ENCODE results near the gene DOK5.
A peak's percentile ranks its signal among the peaks of the same experiment; 100 is the strongest.

DOK5 gene

GRCh38 chr20:54515793-54516628 lies 40.6 kb downstream of the DOK5 start:
- peak; percentile 49 for DNase-seq

- DNase-seq: peak; percentile 79
Measured at GRCh38 chr20:54517241-54517975, 42.0 kb downstream of the DOK5 start.

DNA sequence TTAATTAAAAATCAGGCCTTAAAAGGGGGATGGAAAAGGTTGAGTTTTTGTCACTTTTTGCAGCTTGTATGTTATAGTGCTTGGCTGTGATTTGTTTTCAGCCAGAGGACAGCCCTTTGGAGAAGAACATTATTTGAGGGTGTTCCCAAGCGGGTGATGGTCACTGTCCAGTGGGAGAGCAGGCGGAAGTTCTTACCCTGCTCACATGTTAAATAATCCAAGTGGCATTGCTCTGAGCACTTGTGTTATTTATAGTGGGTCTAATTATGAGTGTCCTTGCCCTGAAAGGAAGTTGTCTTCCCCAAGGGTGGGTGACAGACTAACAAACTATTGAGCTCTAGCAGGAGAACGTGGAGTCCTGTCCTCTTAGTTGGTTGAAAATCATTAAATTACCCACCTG lies 49.5 kb downstream of the DOK5 start:
- DNase-seq: no peak

- peak; percentile 42 for DNase-seq
Measured at GRCh38 chr20:54525916-54526590, 50.7 kb downstream of the DOK5 start.

- DNase-seq: no peak
Measured at GRCh38 chr20:54526801-54527200, 51.4 kb downstream of the DOK5 start.

DNA sequence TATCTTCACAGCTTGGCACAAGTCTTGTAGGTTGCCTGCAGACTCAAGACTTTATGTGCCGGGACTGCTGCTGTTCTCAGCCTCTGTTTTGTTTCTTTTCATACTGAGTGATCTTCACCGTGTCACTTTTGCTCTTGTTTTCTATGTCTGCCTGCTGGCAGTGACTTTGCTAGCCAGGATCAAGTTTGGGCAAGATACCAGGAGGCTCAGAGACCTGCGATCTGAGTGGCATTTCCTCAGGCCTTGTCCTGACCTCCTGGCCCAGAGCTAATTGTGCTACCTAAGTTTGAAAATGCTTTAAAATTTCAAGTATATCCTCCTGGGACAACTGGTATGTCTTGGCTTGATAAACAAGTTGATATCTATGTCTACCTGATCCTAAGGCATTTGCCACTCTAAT lies 57.2 kb downstream of the DOK5 start:
- DNase-seq: no peak

- DNase-seq: no peak
Measured at GRCh38 chr20:54534101-54534500, 58.7 kb downstream of the DOK5 start.

- peak; percentile 87 for DNase-seq
Measured at GRCh38 chr20:54535033-54535432, 59.6 kb downstream of the DOK5 start.

DNA sequence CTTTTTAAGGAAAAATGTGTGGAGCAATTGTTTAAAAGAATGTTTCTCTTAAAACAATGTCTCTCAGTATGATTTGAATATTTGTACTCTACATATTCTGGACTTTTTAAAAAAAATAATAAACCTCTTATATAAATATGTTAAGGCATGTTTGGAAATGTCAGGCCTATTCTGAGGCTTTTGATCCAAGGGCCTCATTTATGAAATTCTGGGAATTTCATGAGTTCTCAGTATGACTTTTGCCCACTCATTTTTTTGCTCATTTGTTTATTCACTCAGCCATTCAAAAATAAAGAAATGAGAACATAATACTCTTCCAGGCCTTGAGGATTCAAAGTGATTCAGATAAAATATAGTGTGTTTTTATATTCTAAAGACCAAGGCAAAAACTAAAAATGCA lies 60.4 kb downstream of the DOK5 start:
- no peak for DNase-seq

DNA sequence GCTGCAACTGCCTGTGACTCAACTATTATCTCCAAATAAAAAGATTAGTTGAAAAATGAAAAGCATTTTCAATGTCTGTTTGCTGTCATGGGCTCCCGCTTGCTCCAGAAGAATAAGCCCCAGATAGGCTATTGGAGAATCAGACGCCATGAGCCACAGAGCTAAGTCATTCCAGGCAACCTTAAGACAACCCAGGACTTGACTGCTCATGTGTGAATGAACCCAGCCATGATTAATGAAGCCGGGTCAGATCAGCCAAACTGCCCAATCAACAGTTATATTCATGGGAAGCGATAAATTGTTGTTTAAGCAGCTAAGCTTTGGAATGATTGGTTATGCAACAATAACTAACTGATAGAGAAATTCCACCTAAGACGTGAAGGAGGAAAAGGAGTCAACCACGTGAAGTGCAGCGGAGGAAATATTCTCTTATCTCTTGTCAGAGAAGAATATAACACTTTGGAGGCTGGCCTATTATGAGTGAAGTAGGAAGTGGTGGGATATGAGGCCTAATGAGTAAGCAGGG lies 64.2 kb downstream of the DOK5 start:
- no peak for DNase-seq

DNA sequence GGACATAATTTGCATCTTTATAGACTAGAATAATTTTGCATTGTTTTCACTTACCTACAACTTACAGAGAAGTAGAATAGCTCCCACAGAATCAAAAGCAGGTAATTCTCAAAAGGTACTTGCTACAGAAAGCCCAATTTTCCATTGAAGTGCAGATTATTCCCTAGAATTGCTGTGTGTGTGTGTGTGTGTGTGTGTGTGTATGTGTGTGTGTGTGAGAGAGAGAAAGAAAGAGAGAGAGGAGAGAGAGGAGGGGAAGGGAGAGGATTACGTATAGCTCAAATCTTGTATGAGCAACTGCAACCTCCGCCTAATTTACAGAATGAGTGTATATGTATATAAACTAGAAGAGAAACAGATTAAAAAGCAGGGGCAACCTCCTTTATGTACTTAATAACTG lies 68.0 kb downstream of the DOK5 start:
- DNase-seq: no peak

DNA sequence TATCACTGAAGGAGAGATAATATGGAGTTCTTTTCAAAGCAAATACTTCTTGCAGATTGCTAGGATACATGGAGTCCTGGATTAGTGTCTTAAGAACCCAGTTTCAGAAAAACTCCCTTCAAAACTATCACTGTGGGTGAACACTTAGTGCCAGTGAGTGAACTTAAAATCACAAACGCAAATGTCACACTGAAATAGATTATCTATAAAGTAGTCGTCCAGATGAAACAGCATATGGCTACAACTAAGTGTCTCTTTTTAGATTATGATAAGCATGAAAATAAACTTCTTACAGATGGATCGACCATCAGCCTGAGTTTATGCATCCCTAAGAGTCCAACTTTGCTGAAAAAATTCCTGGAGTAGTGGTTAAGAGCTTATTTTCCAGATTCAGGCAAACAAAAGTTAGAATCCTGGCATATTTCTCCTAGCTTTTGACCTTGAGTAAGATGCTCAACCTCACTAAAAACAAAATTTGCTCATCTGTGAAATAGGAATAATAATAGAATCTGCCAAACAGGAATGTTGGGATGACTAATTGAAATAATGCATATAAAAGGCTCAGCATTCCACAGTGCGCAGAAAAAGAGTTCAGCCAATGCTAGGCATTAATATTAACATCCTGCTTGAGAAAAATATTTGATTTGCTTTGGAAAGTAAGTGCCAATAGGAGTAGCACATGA lies 70.4 kb downstream of the DOK5 start:
- DNase-seq: peak; percentile 88

- no peak for DNase-seq
Measured at GRCh38 chr20:54548849-54549248, 73.5 kb downstream of the DOK5 start.

GRCh38 chr20:54549658-54550326 lies 74.4 kb downstream of the DOK5 start:
- peak; percentile 79 for DNase-seq

- peak; percentile 63 for DNase-seq
Measured at GRCh38 chr20:54550776-54551396, 75.5 kb downstream of the DOK5 start.

DNA sequence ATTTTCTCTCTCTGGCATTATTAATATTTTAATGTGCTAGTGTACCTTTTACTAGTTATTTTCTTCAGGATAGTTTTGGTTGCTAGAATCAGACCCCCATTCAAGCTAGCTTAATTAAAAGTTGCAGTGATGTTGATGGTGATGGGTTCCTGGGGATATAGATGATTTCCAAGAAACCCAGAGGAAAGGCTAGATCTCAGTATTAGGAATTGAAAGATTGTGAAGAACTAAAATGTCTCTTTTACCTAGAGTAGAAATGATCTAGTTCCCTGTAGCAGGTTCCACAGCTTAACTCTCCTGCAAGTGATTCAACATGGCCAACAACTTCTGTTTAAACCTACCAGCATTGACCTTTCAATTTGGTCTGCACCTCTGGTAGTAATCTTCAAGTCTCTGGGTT lies 78.6 kb downstream of the DOK5 start:
- DNase-seq: no peak

DNA sequence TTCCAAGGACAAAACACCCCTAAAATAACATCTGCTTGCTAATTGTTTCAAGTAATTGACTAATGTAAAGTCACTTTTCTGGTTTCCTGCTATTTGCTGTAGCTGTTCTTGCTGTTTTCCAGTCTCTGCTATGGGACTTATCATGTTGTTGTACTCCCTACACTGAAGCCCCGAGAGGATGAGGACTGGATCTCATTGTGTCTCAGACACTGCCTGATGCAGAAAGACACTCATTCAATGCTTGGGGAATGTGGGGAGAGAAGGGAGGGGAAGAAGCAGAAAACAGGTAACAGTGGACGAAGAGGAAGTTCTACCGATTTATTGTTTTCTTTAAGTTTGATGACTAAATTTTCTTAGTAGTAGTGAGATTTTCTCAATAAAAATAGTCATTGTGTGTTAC lies 79.8 kb downstream of the DOK5 start:
- no peak for DNase-seq

DNA sequence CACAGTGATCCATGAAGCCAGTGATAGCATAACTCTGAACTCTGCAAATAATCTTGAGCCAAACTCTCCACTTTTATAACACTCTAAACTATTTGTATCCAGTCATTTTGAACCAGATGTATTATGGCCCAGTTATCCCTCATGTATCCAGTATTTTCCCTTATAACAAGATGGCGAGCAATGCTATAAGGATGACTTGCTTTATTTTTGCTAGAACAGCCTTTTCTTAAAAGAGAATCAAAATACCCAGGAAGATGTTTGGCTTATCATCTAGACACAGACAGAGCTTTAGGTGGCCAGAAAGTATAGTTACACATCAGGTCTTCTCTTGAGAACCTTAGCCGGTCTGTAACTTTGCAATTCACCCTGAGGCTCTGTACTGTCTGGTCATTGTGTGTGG lies 81.0 kb downstream of the DOK5 start:
- DNase-seq: no peak

DNA sequence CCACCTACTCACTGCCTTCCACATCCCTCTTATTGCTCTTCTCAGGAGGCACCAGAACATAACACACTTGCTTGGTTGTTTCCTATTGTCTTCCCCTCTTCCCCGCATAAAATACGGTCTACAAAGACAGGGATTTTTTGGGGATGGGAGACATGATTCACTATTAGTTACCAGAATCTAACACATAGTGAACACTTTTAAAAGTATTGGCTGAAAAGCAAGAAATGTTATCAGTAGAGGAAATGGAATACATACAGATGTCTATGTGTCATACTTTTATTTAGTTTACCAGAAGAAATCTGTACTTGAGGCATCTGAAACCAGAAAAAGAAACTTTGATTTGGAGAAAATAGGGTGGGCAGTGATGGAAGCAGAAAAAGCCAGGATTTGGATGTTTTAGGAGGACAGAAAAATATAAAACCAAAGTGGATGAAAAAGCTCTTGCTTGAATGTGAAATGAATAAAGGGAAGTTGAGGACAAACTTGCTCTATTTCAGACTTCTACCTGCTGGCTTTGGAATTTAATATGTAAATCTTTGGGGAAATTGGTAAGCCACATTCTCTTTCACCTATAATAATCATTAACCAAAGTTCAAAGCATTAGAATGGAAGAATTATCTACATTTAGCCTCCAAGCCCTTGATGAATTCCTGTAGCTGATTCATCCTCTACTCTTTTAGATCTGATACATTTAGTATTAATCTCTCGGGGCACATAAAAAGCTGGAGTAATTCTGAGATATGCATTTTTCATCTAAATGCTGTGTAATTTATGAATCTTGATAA lies 82.6 kb downstream of the DOK5 start:
- DNase-seq: peak; percentile 61

DNA sequence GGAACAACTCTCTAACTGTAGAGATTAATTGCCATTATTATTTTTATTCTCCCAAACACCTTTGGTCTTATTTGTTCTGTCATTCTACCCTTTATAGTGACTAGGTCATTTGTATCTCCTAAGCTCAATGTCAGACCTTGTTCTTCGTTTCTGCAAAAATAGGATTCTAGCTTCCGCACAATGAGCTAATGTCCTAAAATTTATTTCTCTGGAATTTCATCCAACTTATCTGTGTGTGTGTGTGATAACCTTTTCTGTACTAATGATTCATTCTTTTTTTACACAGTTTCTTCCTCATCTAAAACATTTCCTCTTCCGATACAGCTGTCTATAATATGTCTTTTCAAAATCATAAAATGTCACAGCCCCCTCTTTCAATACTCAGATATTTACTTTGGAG lies 84.5 kb downstream of the DOK5 start:
- DNase-seq: no peak

DNA sequence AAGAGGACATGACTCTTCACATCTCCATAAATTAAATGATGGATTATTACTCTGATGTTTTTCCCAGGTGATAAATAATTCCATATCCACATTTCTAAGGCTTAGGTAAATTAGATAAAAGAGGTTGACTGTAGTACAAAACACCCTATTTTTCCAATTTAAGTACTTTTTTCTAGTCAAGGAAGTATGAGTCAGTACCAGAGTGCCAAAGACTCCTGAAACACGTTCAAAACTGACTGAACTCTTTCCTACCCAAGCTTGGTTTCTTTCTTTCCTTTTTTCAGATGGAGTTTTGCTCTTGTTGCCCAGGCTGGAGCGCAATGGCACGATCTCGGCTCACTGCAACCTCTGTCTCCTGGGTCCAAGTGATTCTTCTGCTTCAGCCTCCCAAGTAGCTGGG lies 85.0 kb downstream of the DOK5 start:
- no peak for DNase-seq

Data from fibroblast of upper back skin (primary cell).